ENCODE data around the gene TAC4.

The TAC4 gene

GRCh38 chr17:49848019-49848473 is at the start of gene TAC4:
TSS of gene TAC4 (minus strand) at chr17:49848069. CDS start at chr17:49848017, 52 bp downstream.
- DNase-seq, result no peak

GRCh38 chr17:49896860-49897259 is 49.0 kb upstream of the TAC4 start:
- no peak for DNase-seq

GRCh38 chr17:49896222-49896621 is 48.4 kb upstream of the TAC4 start:
- DNase-seq, result no peak

- DNase-seq, result no peak
These were observed 47.9 kb upstream of the TAC4 start for GRCh38 chr17:49895812-49896211.

- no peak for DNase-seq
These were observed 46.9 kb upstream of the TAC4 start for GRCh38 chr17:49894761-49895160.

GRCh38 chr17:49891694-49892389 is 44.0 kb upstream of the TAC4 start:
- no peak for DNase-seq

GRCh38 chr17:49891271-49891670 is 43.4 kb upstream of the TAC4 start:
- peak; percentile 12 to 19 for DNase-seq

GRCh38 chr17:49890852-49891251 is 43.0 kb upstream of the TAC4 start:
- no peak for DNase-seq

GRCh38 chr17:49890077-49890821 is 42.4 kb upstream of the TAC4 start:
- DNase-seq, result no peak

- no peak for DNase-seq
These were observed 41.6 kb upstream of the TAC4 start for GRCh38 chr17:49889500-49889899.

GRCh38 chr17:49887744-49888360 is 40.0 kb upstream of the TAC4 start:
- no peak for DNase-seq

- DNase-seq, result no peak
These were observed 39.3 kb upstream of the TAC4 start for GRCh38 chr17:49887086-49887743.

GRCh38 chr17:49886036-49886435 is 38.2 kb upstream of the TAC4 start:
- DNase-seq, result no peak

GRCh38 chr17:49882434-49882833 is 34.6 kb upstream of the TAC4 start:
- no peak for DNase-seq

- DNase-seq, result no peak
These were observed 33.2 kb upstream of the TAC4 start for GRCh38 chr17:49881054-49881402.

- peak in 1 of 2 donors; percentile 74 for DNase-seq
These were observed 32.6 kb upstream of the TAC4 start for GRCh38 chr17:49880291-49881053.

- peak; percentile 40 to 61 for DNase-seq
These were observed 31.3 kb upstream of the TAC4 start for GRCh38 chr17:49878931-49879904.

GRCh38 chr17:49875685-49876084 is 27.8 kb upstream of the TAC4 start:
- DNase-seq, result no peak

- DNase-seq, result no peak
These were observed 27.0 kb upstream of the TAC4 start for GRCh38 chr17:49874911-49875310.

- no peak for DNase-seq
These were observed 26.1 kb upstream of the TAC4 start for GRCh38 chr17:49873926-49874325.

- no peak for DNase-seq
These were observed 25.6 kb upstream of the TAC4 start for GRCh38 chr17:49873466-49873865.
